SK-N-SH treated with all-trans-retinoic acid at 6 μM for 48 hours (cell line): ENCODE measurements around the gene CPHXL2.

Experiments
- ARNTL ChIP-seq: fragments of 450-650 bp; formaldehyde crosslinking; IDR thresholded peaks from 2 replicates; pipeline ENCODE4 v1.5.0; 2020; ENCODE audit warnings: low read depth, mild to moderate bottlenecking, moderate library complexity, borderline replicate concordance
- BACH2 ChIP-seq: fragments of 250-450 bp; sonication (Bioruptor Pico); IDR thresholded peaks from 2 replicates; pipeline ENCODE4 v1.9.0; 2021; ENCODE audit warnings: mild to moderate bottlenecking, borderline replicate concordance
- CREB5 ChIP-seq: fragments of 250-450 bp; sonication (Bioruptor Pico); IDR thresholded peaks from 2 replicates; pipeline ENCODE4 v1.5.1; 2020; ENCODE audit warnings: low read depth, mild to moderate bottlenecking, moderate library complexity
- CSDC2 ChIP-seq: fragments of 250-450 bp; sonication (Bioruptor Pico); IDR thresholded peaks from 2 replicates; pipeline ENCODE4 v1.5.0; 2020; ENCODE audit warnings: mild to moderate bottlenecking, moderate library complexity
- PATZ1 ChIP-seq: fragments of 250-450 bp; sonication (Bioruptor Pico); IDR thresholded peaks from 2 replicates; pipeline ENCODE4 v1.8.0; 2020; ENCODE audit warnings: mild to moderate bottlenecking, moderate library complexity, borderline replicate concordance
- RARB ChIP-seq: fragments of 250-450 bp; sonication (Bioruptor Pico); IDR thresholded peaks from 2 replicates; pipeline ENCODE4 v1.8.0; 2021; ENCODE audit warnings: mild to moderate bottlenecking, moderate library complexity
- TCF4 ChIP-seq: fragments of 250-450 bp; sonication (Bioruptor Pico); IDR thresholded peaks from 2 replicates; pipeline ENCODE4 v1.8.0; 2021; ENCODE audit warnings: mild to moderate bottlenecking, moderate library complexity, borderline replicate concordance
- ZFP30 ChIP-seq: fragments of 450-650 bp; formaldehyde crosslinking; IDR thresholded peaks from 2 replicates; pipeline ENCODE4 v1.5.0; 2022; ENCODE audit warnings: mild to moderate bottlenecking, moderate library complexity
- ZNF8 ChIP-seq: fragments of 450-650 bp; formaldehyde crosslinking; IDR thresholded peaks from 2 replicates; pipeline ENCODE4 v1.5.0; 2020; ENCODE audit warnings: mild to moderate bottlenecking, moderate library complexity

- no peak for TF ChIP-seq ZFP30 (CRISPR knock-in tag)
- TF ChIP-seq TCF4 (CRISPR knock-in tag): no peak
- no peak for TF ChIP-seq CREB5 (CRISPR knock-in tag)
- TF ChIP-seq ARNTL (CRISPR knock-in tag): no peak
- no peak for TF ChIP-seq BACH2 (CRISPR knock-in tag)
- no peak for TF ChIP-seq CSDC2 (CRISPR knock-in tag)
- TF ChIP-seq ZNF8: no peak
- no peak for TF ChIP-seq PATZ1 (CRISPR knock-in tag)
- no peak for TF ChIP-seq RARB (CRISPR knock-in tag)
These were observed 48.5 kb downstream of the CPHXL2 start for GRCh38 chr16:75628351-75628750.
